HEK293 (cell line): Measurements from ENCODE around the gene ITGA11.

Source experiments
- CTCF ChIP-seq: fragments of 450-650 bp; formaldehyde crosslinking; IDR thresholded peaks from 2 replicates; pipeline ENCODE4 v1.5.1; 2016; ENCODE audit warnings: missing biosample characterization, missing genetic modification characterization
- HOXA7 ChIP-seq: sonication (generic); formaldehyde crosslinking; IDR thresholded peaks from 2 replicates; pipeline ENCODE4 v1.8.1; 2022; ENCODE audit warnings: missing genetic modification reagents, borderline replicate concordance
- ZNF121 ChIP-seq: fragments of 450-650 bp; formaldehyde crosslinking; IDR thresholded peaks from 2 replicates; pipeline ENCODE4 v1.5.1; 2016; ENCODE audit warnings: missing biosample characterization, missing genetic modification characterization
- ZNF426 ChIP-seq: fragments of 450-650 bp; formaldehyde crosslinking; IDR thresholded peaks from 2 replicates; pipeline ENCODE4 v1.5.1; 2017; ENCODE audit warnings: missing biosample characterization, missing genetic modification characterization, mild to moderate bottlenecking, inconsistent platforms, moderate library complexity
- ZNF624 ChIP-seq: fragments of 450-650 bp; formaldehyde crosslinking; IDR thresholded peaks from 2 replicates; pipeline ENCODE4 v1.5.1; 2017; ENCODE audit warnings: missing biosample characterization, missing genetic modification characterization

GRCh38 chr15:68420186-68420684 lies 11.7 kb downstream of the ITGA11 start:
- TF ChIP-seq ZNF121 (tag by site-specific recombination) (no peak), HOXA7 (no peak), ZNF426 (no peak), CTCF (tag by site-specific recombination) (no peak), ZNF624 (tag by site-specific recombination) (no peak)
